RWPE2 (cell line): ENCODE data around the gene HOXB13.

ENCODE experiments used
- ATAC-seq: fragments of 200-7000 bp; cut with Tn5 transposase; 3 replicates; pipeline ENCODE4 v1.9.1; 2021; ENCODE audit warnings: low read depth
- DNase-seq: peaks from one replicate; pipeline ENCODE4 v3.0.0-alpha.2; 2020; ENCODE audit warnings: low spot score
- H3K27ac ChIP-seq: fragments of 450-650 bp; 2 replicates; pipeline ENCODE4 v1.5.1; 2017; ENCODE audit warnings: mild to moderate bottlenecking; ENCODE audit not compliant: poor library complexity, severe bottlenecking
- H3K27me3 ChIP-seq: fragments of 250-450 bp; sonication (Bioruptor Pico); 2 replicates; pipeline ENCODE4 v1.5.1; 2021; ENCODE audit warnings: mild to moderate bottlenecking, moderate library complexity; ENCODE audit not compliant: insufficient read depth, poor library complexity, severe bottlenecking
- H3K36me3 ChIP-seq: fragments of 250-450 bp; sonication (Bioruptor Pico); 2 replicates; pipeline ENCODE4 v1.5.1; 2020; ENCODE audit warnings: low read depth, mild to moderate bottlenecking, moderate library complexity
- H3K4me1 ChIP-seq: fragments of 250-450 bp; sonication (Bioruptor Pico); 2 replicates; pipeline ENCODE4 v1.5.1; 2021; ENCODE audit warnings: mild to moderate bottlenecking, moderate library complexity; ENCODE audit not compliant: insufficient read depth, poor library complexity, severe bottlenecking
- H3K4me3 ChIP-seq: fragments of 250-450 bp; sonication (Bioruptor Pico); 2 replicates; pipeline ENCODE4 v1.5.1; 2021; ENCODE audit warnings: mild to moderate bottlenecking, moderate library complexity; ENCODE audit not compliant: severe bottlenecking
- H3K9me3 ChIP-seq: fragments of 250-450 bp; sonication (Bioruptor Pico); 2 replicates; pipeline ENCODE4 v1.5.1; 2021; ENCODE audit warnings: mild to moderate bottlenecking, moderate library complexity; ENCODE audit not compliant: severe bottlenecking
- CTCF ChIP-seq: fragments of 450-650 bp; IDR thresholded peaks from one replicate; pipeline ENCODE4 v1.5.1; 2017; ENCODE audit warnings: mild to moderate bottlenecking, moderate library complexity; ENCODE audit not compliant: poor library complexity, severe bottlenecking

The HOXB13 gene

GRCh38 chr17:48769009-48769675 is 40.6 kb upstream of the HOXB13 start:
- ATAC-seq (no peak), DNase-seq (no peak)
- H3K4me1 ChIP-seq = no peaks in the 10 kb centered on the region
- TF ChIP-seq CTCF = no peak
- H3K27ac ChIP-seq = no peak overlapping the region
- no peaks in the 10 kb centered on the region for H3K27me3 ChIP-seq
- no peaks in the 10 kb centered on the region for H3K9me3 ChIP-seq
- no peaks in the 10 kb centered on the region for H3K36me3 ChIP-seq
- H3K4me3 ChIP-seq = no peak overlapping the region

GRCh38 chr17:48767263-48767774 is 38.8 kb upstream of the HOXB13 start:
- Histone ChIP-seq H3K27me3 (no peaks in the 10 kb centered on the region), H3K4me3 (no peak overlapping the region), H3K27ac (no peak overlapping the region), H3K4me1 (no peaks in the 10 kb centered on the region), H3K9me3 (no peaks in the 10 kb centered on the region), H3K36me3 (no peaks in the 10 kb centered on the region)
- no peak for ATAC-seq
- no peak for TF ChIP-seq CTCF
- DNase-seq = no peak

GRCh38 chr17:48761114-48761513 is 32.6 kb upstream of the HOXB13 start:
- ATAC-seq (no peak), DNase-seq (no peak)
- Histone ChIP-seq H3K27me3 (peaks cover 12% of the 10 kb centered on the region), H3K36me3 (no peaks in the 10 kb centered on the region), H3K4me1 (no peaks in the 10 kb centered on the region), H3K4me3 (no peak overlapping the region), H3K27ac (no peak overlapping the region), H3K9me3 (no peaks in the 10 kb centered on the region)
- TF ChIP-seq CTCF = no peak

- no peak for DNase-seq
- H3K27me3 ChIP-seq = peaks cover 17% of the 10 kb centered on the region
- no peak overlapping the region for H3K4me3 ChIP-seq
- no peaks in the 10 kb centered on the region for H3K4me1 ChIP-seq
- TF ChIP-seq CTCF = no peak
- H3K36me3 ChIP-seq = no peaks in the 10 kb centered on the region
- 0 out of 3 replicates have a peak, but pooled peaks have one; percentile 25 for ATAC-seq
- no peak overlapping the region for H3K27ac ChIP-seq
- peaks cover 2% of the 10 kb centered on the region for H3K9me3 ChIP-seq
Observed at GRCh38 chr17:48760411-48760810, 31.9 kb upstream of the HOXB13 start.

- no peaks in the 10 kb centered on the region for H3K4me1 ChIP-seq
- no peak for DNase-seq
- H3K9me3 ChIP-seq = peaks cover 2% of the 10 kb centered on the region
- H3K27me3 ChIP-seq = peaks cover 24% of the 10 kb centered on the region
- H3K4me3 ChIP-seq = no peak overlapping the region
- H3K36me3 ChIP-seq = no peaks in the 10 kb centered on the region
- H3K27ac ChIP-seq = no peak overlapping the region
- TF ChIP-seq CTCF = no peak
- ATAC-seq = no peak
Observed at GRCh38 chr17:48759288-48759687, 30.7 kb upstream of the HOXB13 start.
